Measurements from ENCODE around the gene ZNF618. TPM values are rescaled to one million over a fixed set of nuclear protein-coding genes. Genes with fewer than 3 reads are reported as not detected.

Gene ZNF618
- total RNA-seq, 1 experiment from 2014 or later: 1.8 TPM

DNA sequence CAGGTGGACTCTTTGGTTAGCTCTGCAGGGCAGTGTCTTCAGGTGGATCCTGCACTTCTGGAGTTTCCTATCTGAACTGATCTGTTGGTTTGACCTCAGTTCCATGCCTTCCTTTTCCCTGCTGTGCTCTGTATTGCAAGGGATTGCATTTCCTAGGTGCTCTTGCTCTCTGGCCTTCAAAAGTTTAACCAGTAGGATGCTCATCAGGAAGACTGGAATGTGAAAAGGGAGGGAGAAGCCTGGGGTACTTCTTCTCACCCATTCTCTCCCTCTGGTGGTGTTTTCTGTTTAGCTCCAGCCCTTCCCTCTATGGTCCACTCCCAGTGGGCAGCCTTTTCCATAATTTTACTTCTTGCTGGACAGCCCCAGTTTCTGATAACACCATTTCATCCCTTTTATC lies 78.5 kb downstream of the ZNF618 start:
- no peaks in the 10 kb centered on the region for H3K4me1 ChIP-seq (ENCODE audit: control insufficient read depth, insufficient read depth, low read length)
- in situ Hi-C loops (cut with HindIII; ENCODE audit: low pct_unique_long_range_greater_than_20kb, low sequenced_read_pairs): no loop called here

DNA sequence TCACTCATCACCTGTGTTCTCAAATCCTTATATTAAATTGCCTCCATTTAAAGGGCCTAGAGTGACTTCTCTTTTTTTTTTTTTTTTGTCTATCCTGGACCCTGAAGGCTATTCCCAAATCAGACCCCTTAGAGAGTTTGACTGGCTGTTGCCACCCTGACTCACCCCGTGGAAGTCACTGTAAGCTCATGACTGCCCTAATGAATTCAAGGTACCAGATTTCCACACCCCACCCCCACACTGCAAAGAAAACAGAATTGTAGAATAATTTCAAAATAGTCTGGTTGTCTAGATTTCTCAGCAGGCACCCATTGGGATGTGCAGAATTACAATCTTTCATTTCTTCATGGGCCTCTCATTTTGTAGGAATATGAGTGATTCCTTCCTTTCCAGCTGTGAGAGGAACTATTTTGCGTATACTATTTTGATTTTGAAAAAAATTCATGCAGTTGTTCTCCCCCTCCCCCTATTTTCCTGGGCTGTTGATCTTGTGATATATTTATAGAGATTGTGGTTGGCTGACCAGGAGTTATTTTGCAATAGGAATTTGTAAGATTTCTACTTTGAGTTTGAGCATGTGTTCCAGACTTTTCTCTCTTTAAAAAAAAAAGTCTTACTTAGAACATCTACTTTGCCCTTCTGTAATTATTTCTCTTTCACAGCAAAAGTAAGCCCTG lies 79.1 kb downstream of the ZNF618 start:
- TF ChIP-seq CTCF (IDR thresholded peaks at IDR 0.05): no peak
- TF ChIP-seq REST (IDR thresholded peaks at IDR 0.05; ENCODE audit: insufficient read depth in 1 of 2, low read depth in 2 of 2, low read length in 1 of 2): no peak
- TF ChIP-seq TCF7L2 (IDR thresholded peaks at IDR 0.05; ENCODE audit: low read depth, low read length): no peak
- no peak for TF ChIP-seq SIN3A (IDR thresholded peaks at IDR 0.05; ENCODE audit: borderline replicate concordance, insufficient read depth, low read depth, low read length)
- no peak for TF ChIP-seq POLR2AphosphoS5 (IDR thresholded peaks at IDR 0.05; ENCODE audit: low read depth, low read length)
- Histone ChIP-seq H3K4me1 (ENCODE audit: control insufficient read depth, insufficient read depth, low read length) (no peaks in the 10 kb centered on the region), H3K27me3 (ENCODE audit: control insufficient read depth, insufficient read depth, low read length) (no peaks in the 10 kb centered on the region), H3K36me3 (ENCODE audit: control insufficient read depth, insufficient read depth, low read length) (no peaks in the 10 kb centered on the region), H3K4me3 (ENCODE audit: low read depth in 2 of 2, low read length in 2 of 2) (no peak overlapping the region), H3K9me3 (ENCODE audit: control insufficient read depth, insufficient read depth, low read depth, low read length) (no peaks in the 10 kb centered on the region), H3K27ac (ENCODE audit: low read length) (no peak overlapping the region)
- ChIA-PET POLR2A (interaction anchor here (0.7 kb wide), 1 partner anchor 10 kb away, joined by 4 read pairs; no protein-coding TSS in a partner anchor), CTCF (no interaction called here)
- BruUV-seq (replicated peaks): no TSS peak
- ATAC-seq (no peak), DNase-seq (ENCODE audit: low read depth, low spot score) (no peak)
- intact Hi-C loops (cut with micrococcal nuclease; ENCODE audit: unreplicated experiment) (no loop called here), in situ Hi-C loops (cut with HindIII; ENCODE audit: low pct_unique_long_range_greater_than_20kb, low sequenced_read_pairs) (no loop called here)

More for the DNA sequence above, 78.5 kb downstream of the ZNF618 start:
- ATAC-seq (no peak), DNase-seq (ENCODE audit: low read depth, low spot score) (no peak)
- H3K4me3 ChIP-seq (ENCODE audit: low read depth in 2 of 2, low read length in 2 of 2): no peak overlapping the region
- ChIA-PET POLR2A (no interaction called here), CTCF (no interaction called here)
- no TSS peak for BruUV-seq (replicated peaks)
- TF ChIP-seq POLR2AphosphoS5 (IDR thresholded peaks at IDR 0.05; ENCODE audit: low read depth, low read length) (no peak), SIN3A (IDR thresholded peaks at IDR 0.05; ENCODE audit: borderline replicate concordance, insufficient read depth, low read depth, low read length) (no peak), REST (IDR thresholded peaks at IDR 0.05; ENCODE audit: insufficient read depth in 1 of 2, low read depth in 2 of 2, low read length in 1 of 2) (no peak), CTCF (IDR thresholded peaks at IDR 0.05) (no peak), TCF7L2 (IDR thresholded peaks at IDR 0.05; ENCODE audit: low read depth, low read length) (no peak)
- H3K27me3 ChIP-seq (ENCODE audit: control insufficient read depth, insufficient read depth, low read length): no peaks in the 10 kb centered on the region
- H3K9me3 ChIP-seq (ENCODE audit: control insufficient read depth, insufficient read depth, low read depth, low read length): no peaks in the 10 kb centered on the region
- intact Hi-C loops (cut with micrococcal nuclease; ENCODE audit: unreplicated experiment): no loop called here
- H3K27ac ChIP-seq (ENCODE audit: low read length): no peak overlapping the region
- no peaks in the 10 kb centered on the region for H3K36me3 ChIP-seq (ENCODE audit: control insufficient read depth, insufficient read depth, low read length)

Data from Panc1 (cell line).